HG03575 (cell line): ENCODE data around the gene RNF224.
"Not testable (repeated sequence)": the region's sequence is repeated elsewhere in the genome, so short reads cannot be mapped to it uniquely, and the experiment has no call there.

ENCODE experiments used
- ATAC-seq: cut with Tn5 transposase; IDR thresholded peaks from one replicate; pipeline ENCODE4 v1.9.1; 2021; ENCODE audit not compliant: unreplicated experiment, insufficient number of reproducible peaks, low FRiP score; ENCODE audit errors: extremely low read depth

Gene RNF224

GRCh38 chr9:137234758-137235423 lies 7.6 kb downstream of the RNF224 start:
- ATAC-seq, result no peak

- no peak for ATAC-seq
These were observed 8.3 kb downstream of the RNF224 start for GRCh38 chr9:137235424-137236237.

GRCh38 chr9:137236238-137236935 lies 9.1 kb downstream of the RNF224 start:
- ATAC-seq, result no peak

- ATAC-seq, result no peak
These were observed 9.7 kb downstream of the RNF224 start for GRCh38 chr9:137236936-137237421.

GRCh38 chr9:137237759-137238726 lies 10.7 kb downstream of the RNF224 start:
- no peak for ATAC-seq

- ATAC-seq, result not testable (repeated sequence)
These were observed 12.4 kb downstream of the RNF224 start for GRCh38 chr9:137239541-137240200.

GRCh38 chr9:137240318-137240840 lies 13.1 kb downstream of the RNF224 start:
- peak; percentile 8 for ATAC-seq

- peak; percentile 61 for ATAC-seq
These were observed 13.7 kb downstream of the RNF224 start, which contains the start of gene TUBB4B for GRCh38 chr9:137240841-137241489. TSS of gene TUBB4B (plus strand) at chr9:137241287. CDS start at chr9:137241361, 74 bp downstream.

GRCh38 chr9:137241490-137242268 lies 14.4 kb downstream of the RNF224 start:
- ATAC-seq, result no peak

GRCh38 chr9:137242269-137243203 lies 15.2 kb downstream of the RNF224 start:
- no peak for ATAC-seq

GRCh38 chr9:137243266-137243625 lies 15.9 kb downstream of the RNF224 start:
- not testable (repeated sequence) for ATAC-seq

- no peak for ATAC-seq
These were observed 16.6 kb downstream of the RNF224 start for GRCh38 chr9:137243626-137244485.

- no peak for ATAC-seq
These were observed 17.5 kb downstream of the RNF224 start for GRCh38 chr9:137244486-137245449.
